HG03135 (cell line): Measurements from ENCODE around the gene NKIRAS1.
"Not testable (repeated sequence)": the region's sequence is repeated elsewhere in the genome, so short reads cannot be mapped to it uniquely, and the experiment has no call there.

Experiments used
- ATAC-seq: cut with Tn5 transposase; IDR thresholded peaks from one replicate; pipeline ENCODE4 v1.9.1; 2021; ENCODE audit warnings: mild to moderate bottlenecking, moderate library complexity; ENCODE audit not compliant: unreplicated experiment

Gene NKIRAS1

DNA sequence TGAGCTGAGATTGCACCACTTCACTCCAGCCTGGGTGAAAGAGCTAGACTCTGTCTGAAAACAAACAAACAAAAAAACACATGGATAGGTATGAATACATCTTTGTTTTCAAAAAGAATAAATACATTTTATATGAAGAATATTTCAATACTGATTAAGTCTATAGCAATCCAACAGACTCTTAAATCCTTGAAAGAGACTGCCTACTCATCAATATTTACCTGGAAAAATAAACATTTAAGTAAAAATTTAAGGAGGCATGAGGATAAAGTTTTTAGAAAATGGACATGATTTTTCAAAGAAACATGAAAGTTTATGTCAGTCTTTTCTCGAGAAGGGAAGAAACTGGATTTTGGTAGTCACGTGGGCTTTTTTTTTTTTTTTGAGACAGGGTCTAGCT lies 5.4 kb downstream of the NKIRAS1 start:
- ATAC-seq: no peak

DNA sequence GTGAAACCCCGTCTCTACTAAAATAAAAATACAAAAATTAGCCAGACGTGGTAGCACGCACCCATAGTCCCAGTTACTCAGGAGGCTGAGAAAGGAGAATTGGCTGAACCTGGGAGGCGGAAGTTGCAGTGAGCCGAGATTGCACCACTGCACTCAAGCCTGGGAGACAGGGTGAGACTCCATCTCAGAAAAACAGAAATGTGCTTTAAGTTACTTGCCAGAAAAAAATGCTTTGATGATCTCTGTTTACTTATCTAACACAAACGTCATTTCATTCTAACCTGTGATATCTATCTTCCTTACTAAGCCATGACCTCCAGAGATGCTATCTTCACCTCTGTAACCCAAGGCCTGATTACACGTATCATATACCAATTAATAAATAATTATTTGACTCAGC lies 7.4 kb downstream of the NKIRAS1 start:
- no peak for ATAC-seq

DNA sequence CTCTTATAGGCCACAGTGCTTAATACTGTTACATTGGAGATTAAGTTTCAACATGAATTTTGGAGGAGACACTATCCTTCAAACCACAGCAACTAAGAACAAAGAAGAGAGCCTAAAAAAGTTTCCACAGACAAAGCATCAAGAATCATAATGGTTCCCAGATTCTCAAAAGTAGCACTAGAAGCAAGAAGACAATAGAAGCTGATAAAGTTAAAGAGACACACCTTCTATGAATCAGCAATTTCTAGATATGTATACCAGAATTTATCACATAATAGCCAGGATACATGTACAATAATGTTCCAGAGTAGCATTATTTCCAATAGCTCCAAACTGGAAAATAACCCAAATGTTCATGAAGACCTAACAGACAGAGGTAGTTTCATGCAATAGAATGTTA lies 12.2 kb downstream of the NKIRAS1 start:
- ATAC-seq: no peak

DNA sequence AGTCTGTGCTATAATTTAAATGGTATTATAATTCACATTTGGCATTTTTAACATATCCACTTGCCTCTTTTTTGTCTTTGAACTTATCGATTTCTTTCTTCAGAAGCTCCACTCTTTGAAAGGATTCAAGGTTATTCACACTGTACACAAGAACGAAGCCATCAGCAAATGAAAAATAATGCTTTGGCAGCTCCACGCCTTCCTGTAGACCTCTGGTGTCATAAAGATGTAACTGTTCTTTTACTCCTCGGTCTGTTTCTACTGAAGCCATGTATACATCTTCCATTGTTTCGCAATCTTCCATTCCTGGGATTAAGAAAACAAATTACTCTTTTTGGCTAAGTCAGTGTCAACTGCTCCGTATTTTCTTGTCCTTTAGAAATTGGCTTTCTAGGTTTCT lies 16.0 kb downstream of the NKIRAS1 start:
- no peak for ATAC-seq

DNA sequence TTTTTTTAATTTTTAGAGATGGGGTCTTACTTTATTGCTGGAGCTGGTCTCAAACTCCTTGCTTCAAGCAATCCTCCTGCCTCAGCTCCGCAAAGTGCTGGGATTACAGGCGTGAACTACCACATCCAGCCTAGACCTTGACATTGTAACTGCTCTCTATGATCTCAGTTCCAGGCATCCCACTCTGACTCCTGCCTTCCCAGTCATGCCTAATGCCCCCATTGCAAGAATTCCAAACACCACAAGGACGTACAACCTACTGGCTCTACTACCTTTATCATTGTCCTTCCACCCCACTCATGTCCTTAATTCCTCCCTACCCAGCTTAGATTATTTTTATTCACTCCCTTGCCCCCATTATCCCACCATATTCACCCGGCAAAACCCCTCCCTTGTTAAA lies 21.6 kb downstream of the NKIRAS1 start:
- no peak for ATAC-seq

DNA sequence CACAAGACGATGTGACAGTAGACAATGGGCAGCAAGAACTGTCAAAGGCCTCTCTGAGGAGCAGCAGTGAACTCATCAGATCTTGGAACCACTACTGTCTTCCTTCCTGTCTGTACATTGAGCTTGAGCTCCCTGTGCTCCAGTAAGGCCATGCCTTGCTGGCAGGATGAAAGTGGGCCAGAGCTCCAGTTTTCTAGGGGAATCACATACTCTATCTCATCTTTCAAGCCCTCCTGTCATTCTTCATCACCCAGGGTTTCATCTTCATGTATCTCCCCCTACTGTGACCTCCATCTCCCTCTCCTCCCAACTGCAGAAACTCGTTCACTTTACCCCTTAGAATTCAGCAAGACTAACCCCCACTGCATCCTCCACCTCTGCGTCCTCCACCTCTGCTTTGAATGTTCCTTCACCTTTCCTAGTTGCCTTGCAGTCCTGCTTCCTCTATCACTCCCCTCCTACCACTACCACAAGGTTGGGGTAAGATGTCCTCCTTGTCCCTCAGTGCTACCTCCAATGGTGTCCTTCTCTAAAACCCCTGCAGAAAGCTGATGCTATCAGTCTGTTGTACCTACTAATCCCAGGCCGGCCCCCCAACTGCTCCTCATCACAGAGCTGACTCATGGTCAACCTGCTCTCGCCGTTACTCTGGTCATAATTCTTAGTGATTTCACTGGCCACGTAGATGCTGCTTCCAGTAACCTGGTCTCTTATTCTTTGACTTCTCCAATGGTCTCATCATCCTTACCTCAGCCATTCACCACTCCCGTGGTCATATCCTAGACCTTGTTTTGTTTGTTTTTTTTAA lies 22.3 kb downstream of the NKIRAS1 start:
- ATAC-seq: no peak

DNA sequence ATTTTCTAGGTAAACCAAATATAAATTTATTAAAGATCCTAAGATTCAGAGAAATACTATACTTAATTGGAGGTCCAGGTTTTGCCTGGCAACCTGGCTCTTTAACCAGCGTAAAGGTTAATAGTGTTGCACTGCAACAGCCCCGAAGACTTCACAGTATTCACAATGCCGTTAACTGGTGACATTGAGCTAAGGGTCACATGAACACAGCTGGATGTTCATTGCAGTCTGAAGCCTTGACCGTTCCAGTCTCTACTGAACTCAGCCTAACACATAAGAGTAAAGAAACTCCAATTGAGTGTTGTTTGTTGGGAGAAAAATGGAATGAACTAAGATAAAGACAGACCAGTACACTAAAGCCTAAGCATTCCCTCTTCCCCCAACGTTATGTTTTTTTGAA lies 26.8 kb downstream of the NKIRAS1 start:
- no peak for ATAC-seq

DNA sequence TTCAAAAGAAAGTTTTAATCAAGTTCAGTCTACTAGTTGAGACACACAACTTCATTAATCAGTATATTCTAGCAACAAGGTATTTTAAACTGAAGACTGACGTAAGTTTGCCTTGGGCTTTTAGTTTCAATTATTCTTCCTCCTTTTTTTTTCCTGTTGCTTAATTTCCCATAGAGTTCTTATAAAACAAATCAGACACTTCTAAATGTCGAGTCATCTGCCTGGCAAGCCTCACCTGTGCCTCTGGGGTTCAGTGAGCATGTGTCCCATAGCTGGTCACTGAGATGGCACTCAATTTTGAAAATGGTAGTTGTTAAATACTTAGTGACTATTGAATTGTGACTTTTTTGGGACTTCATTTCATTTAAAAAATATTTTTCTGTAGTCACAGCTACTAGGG lies 27.4 kb downstream of the NKIRAS1 start:
- ATAC-seq: no peak

DNA sequence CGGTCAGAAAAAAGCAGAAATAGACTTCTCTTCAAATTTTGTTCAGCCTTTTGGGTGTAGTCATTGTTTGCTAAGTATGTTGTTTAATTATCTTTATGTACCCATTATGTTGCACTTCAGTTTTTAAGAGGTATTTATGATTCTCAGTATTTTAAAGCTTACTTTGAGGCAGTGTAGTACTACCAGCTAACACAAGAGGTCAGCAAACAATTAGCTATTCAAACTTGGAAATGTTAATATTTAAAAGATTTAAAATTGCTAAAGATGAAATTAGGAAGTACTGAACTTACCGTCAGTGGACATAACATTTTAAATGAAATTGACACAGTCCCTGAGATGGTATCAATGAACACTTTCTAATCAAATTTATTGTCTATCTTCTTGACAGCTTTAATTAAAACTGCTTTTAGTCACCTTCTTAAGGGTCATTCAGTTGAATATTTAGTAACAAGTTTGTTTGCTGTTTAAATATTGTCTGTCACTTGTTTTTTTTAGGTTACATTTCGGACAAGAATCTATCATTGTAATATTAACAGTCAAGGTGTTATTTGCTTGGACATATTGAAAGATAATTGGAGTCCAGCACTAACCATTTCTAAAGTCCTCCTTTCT lies 28.1 kb downstream of the NKIRAS1 start:
- ATAC-seq: no peak

DNA sequence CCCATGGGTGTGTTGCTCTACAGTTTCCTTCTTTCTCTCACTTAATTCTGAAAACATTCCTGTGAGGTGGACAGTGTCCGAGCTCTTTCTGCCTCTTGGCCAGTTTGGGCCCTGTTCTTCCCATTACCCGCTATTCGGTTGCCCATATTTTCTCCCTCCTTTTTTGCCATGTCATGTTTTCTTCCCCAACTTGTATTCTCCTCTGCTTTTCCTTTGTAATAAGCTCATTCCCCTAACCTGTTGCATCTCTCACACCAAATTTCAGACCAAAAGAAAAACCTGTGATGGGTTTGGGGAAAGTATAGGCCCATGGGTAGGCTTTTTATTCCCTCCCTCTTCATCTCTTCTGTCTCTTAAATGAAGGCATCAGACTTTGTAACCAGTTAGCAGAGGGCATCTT lies 30.5 kb downstream of the NKIRAS1 start:
- ATAC-seq: no peak

DNA sequence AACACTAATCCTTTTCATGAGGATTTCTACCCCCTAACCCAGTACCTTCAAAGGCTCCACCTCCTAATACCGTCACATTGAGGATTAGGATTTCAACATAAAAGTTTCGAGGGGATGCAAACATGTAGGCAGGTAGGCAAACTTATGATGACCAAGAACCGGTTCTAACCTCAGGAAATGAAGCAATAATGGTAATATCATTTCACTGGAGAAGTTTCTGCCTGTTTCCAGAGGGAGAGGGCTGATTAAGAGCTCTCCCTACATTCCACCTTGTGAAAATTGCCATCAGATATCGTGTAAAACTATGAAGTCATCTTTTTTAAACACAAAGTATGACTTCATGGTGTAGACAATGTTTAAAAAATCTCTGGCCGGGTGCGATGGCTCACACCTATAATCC lies 31.6 kb downstream of the NKIRAS1 start:
- no peak for ATAC-seq

DNA sequence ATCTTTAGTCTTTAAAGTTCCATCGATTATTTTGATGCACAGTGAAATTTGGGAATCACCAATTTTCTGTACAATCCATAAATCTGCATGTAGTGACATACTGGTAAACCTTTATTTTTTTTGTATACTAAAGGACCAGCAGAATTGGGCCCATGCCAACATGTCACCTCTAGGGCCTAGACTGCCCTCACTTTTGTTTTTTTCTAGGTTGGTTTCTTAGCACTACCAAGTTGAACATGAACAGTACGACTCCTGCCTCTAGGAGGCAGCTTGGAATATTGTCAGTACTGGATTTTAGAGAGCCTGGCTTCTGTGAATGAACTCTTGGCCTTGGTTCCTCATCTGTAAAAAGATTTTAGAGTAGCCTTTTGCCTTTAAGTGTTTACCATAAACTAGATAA lies 32.3 kb downstream of the NKIRAS1 start:
- no peak for ATAC-seq

DNA sequence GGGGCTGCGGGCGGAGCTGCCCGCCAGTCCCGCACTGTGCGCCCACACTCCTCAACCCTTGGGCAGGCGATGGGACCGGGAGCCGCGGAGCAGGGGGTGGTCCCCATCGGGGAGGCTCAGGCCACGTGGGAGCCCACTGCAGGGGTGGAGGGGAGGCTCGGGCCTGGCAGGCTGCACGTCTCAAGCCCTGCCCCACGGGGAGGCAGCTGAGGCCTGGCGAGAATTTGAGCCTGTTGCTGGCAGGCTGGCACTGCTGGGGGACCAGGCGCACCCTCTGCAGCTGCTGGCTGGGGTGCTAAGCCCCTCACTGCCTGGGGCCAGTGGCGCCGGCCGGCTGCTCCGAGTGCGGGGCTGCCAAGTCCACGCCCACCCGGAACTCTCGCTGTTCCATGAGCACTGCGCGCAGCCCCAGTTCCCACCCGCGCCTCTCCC lies 34.3 kb downstream of the NKIRAS1 start:
- ATAC-seq: no peak

DNA sequence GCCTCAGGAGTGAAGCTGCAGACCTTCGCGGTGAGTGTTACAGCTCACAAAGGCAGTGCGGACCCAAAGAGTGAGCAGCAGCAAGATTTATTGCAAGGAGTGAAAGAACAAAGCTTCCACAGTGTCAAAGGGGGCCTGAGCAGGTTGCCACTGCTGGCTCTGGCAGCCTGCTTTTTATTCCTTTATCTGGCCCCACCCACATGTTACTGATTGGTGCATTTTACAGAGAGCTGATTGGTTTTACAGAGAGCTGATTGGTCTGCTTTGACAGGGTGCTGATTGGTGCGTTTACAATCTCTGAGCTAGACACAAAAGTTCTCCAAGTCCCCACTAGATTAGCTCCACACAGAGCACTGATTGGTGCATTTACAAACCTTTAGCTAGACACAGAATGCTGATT lies 34.8 kb downstream of the NKIRAS1 start:
- ATAC-seq: not testable (repeated sequence)

DNA sequence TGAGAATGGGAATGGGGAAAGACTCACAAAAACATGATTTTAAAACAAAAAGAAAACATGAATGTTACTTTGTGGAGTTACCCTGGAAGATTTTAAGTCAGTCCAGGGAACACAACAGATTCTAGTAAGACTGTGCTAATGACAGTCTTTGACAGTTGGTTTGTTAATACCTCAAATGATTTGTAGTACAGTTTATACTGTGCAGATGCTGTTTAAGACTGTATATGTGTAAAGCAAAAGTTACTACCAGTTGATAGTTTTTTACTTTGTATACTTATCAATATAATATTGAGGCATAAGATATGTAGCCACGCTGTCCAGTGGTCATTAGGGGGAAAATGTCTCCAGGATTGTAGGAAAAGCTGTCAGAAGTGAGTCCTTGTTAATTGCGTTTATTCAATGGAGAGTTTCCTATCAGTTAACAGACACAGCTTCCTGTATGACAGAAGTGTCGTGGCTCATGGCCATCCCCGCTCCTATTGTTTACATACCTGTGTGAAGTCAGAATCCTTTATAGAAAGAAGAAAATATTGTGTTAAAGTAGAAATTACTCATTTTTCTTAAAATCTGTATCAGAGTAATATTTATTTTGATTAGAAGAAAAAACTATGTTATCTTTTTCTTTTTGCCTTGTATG lies 36.0 kb downstream of the NKIRAS1 start:
- no peak for ATAC-seq

DNA sequence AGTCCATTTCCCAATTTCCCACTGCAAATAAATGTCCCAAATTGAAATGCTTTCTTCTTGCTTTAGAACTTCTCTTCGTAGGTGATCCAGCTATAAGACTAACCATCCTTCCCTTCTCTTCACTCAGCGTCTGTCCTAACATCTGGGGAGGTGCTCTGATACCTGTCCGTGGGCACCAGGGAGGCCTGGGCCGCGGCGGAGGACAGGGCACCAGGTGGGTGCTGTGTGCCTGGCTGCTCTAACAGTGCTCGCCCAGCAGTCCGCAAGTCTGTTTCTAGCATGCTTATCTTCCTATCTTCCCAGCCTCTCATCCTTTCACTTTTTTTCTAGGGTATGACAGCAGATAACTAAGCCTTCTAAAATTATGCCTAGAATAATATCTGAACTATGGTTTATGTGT lies 37.3 kb downstream of the NKIRAS1 start:
- ATAC-seq: no peak

DNA sequence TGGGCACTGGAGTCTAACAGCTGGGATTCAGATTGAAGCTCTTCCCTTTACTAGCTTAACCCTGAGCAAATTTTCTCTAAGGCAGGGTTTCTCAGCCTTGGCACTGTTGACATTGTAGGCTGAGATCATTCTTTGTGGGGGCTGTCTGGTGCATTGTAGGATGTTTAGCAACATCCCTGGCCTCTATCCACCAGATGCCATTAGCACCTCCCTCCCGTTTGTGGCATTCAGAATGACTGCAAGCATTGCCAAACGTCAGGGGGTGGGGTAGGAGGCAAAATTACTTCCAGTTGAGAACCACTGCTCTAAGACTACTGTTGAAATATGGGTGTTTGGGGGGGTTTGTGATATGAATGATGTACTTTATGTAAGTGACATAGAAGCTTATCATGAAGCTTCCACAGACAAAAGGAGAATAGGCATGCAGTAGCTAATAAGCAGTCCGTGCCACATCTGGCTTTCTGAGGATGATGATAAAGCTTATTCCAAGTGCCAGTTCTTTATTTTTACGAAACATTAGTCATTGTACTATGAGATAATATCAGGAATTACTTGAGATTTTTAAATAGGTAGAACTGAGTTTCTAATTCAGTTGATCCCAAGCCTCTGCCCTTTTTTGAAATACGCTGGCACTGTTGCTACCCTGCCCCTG lies 39.3 kb downstream of the NKIRAS1 start:
- ATAC-seq: no peak

DNA sequence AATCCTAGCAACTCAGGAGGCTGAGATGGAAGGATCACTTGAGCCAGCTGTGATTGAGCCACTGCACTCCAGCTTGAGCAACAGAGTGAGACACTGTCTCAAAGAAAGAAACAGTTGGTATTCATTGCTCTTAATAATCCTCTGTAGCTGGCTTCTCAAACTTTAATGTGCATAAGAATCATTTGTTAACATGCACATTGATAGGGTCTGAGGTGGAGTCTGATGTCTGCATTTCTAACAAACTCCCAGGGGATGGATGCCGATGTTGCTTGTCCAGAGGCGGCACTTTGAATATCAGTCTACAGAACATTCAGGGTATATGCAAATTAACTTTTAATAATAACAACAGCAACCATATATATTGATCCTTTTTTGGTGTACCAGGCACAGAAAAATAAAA lies 39.9 kb downstream of the NKIRAS1 start:
- ATAC-seq: no peak

DNA sequence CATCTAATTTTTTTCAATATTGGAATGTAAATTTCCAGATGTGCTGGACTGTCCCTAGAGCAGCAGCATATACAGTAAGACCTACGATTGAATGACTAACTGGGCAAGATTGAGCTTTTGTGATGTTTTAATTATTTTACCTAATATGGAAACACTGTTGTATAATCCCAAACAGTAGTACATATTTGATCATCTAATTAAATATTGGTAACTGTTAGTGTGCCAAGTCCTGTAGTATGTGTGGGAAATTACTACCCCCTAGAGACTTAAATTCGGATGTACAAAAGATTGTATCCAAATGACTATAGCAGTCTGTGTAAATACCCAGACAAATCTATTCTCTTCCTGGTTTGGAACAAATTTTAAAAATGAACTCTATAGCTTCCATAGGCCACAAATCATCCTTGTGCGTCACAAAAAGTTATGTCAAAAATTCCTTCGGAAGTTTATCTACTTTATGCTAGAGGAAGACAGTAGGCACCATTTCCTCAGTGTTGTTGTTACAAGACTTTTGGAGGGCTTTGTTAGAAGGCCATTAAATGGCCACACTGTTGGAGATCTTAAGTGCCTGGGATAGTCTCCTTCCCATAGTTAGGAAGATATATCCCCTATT lies 41.6 kb downstream of the NKIRAS1 start:
- no peak for ATAC-seq

DNA sequence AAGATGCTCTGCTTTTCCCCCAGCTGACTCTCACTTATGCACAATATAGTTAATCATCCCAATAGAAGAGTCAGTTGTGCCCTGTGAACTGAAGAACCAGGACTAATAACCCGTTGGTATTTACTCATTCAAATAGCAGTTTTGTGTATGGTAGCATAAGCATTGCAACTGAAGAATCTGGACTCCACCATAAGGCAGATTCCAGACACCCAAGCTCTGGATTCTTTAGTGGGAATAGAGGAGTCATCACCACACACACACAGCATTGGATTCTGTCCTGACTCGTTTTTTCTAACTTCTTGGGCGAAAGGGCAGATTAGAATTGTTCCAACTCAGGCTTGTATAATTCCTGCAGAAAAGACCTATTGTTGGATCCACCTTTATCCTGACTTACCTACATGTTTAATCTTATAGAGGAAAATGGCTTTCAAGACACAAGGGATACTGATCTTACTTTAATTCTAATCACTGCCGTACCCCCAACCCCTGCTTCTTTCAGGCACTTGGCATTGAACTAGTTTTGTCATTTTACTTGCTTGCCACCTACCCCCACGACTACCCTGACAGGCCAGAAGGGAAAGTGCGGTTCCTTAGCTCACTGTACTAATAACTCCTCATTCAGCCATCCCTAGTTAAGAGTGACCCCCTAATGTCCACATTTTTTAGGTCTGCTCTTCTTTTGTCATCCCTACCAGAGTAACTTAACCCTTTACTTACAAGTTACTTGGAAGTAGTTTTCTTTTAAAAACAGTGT lies 42.3 kb downstream of the NKIRAS1 start:
- ATAC-seq: no peak

DNA sequence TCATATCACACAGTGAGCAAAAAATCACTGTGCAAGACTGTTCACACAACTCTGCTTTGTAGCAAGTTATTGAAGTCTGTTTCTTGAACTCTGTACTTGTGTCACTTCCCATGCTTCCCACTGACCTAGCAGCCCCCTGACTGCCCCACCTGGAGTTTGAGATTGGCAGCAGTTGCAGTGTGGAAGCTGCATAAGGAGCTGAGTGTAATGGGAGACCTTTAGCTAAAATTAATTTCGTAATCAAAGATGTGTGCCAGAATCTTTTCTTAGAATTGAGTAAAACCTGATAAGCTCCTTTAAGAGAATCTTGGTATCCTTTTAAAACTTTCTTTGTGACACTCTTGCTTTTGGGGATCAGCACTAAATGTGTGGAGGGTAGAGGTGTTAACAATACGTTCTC lies 42.8 kb downstream of the NKIRAS1 start:
- ATAC-seq: no peak
